ENCODE results near the gene RPS6KA5. TPM values are rescaled to one million over a fixed set of nuclear protein-coding genes. Genes with fewer than 3 reads are reported as not detected.

RPS6KA5 gene
- total and polyA plus RNA-seq, 8 donors, result 1.6 to 25.0 (median 8.5) TPM

GRCh38 chr14:90850487-90850886, 210.0 kb downstream of the RPS6KA5 start:
- 66 to 80% (median 77%) methylated on average over 3 of the region's 3 CpGs for WGBS, 5 donors
- Histone ChIP-seq H3K27me3 (no peaks in the 10 kb centered on the region), H3K9me3 (no peaks in the 10 kb centered on the region), H3K4me3 (no peak overlapping the region), H3K36me3 (peaks cover 0 to 7% (median 0%) of the 10 kb centered on the region in 4 donors), H3K4me1 (no peaks in the 10 kb centered on the region), H3K27ac (no peak overlapping the region)
- intact Hi-C loops (cut with DNase I; ENCODE audit: low total_unique reads), result no loop called here
- TF ChIP-seq POLR2AphosphoS5 (IDR thresholded peaks at IDR 0.05) (no peak), EP300 (IDR thresholded peaks at IDR 0.05) (no peak), CTCF (IDR thresholded peaks at IDR 0.05) (no peak), POLR2A (IDR thresholded peaks at IDR 0.05) (no peak)
- DNase-seq, result peak in 1 of 2 donors; percentile 63

DNA sequence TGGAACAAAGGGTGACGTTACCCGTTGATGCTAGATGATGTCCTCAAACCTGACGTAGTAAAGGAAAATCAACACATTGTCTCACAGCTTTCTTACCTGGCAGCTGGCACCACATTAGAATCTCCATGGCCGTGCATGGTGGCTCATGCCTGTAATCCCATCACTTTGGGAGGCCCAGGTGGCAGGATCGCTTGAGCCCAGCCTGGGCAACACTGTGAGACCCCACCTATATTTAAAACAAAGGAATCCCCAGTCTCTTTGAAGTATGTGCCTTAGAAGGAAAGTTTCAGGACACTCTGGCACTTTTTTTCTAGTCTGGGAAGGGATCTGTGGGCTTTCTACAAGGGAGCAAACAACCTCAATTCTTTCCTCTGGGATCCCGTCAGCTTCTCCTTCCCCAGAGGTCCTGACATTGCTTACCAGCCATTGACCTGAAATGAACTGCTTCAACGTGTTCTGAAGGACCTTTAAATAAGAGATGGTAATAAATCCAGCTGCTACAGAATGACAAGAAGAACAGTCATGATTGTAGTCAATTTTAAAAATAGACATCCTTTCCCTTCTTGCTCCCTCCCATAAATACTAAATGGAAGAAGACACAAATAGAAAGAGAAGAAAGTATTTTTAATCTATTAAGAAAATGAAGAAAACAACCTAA, 210.5 kb downstream of the RPS6KA5 start:
- Histone ChIP-seq H3K36me3 (peaks cover 0 to 7% (median 0%) of the 10 kb centered on the region in 4 donors), H3K9me3 (no peaks in the 10 kb centered on the region), H3K27me3 (no peaks in the 10 kb centered on the region), H3K4me1 (no peaks in the 10 kb centered on the region), H3K27ac (no peak overlapping the region), H3K4me3 (no peak overlapping the region)
- DNase-seq, result no peak
- intact Hi-C loops (cut with DNase I; ENCODE audit: low total_unique reads), result no loop called here
- WGBS, 5 donors, result 81 to 84% (median 83%) methylated on average over 6 to 7 of the region's 7 CpGs
- TF ChIP-seq POLR2AphosphoS5 (IDR thresholded peaks at IDR 0.05) (no peak), EP300 (IDR thresholded peaks at IDR 0.05) (no peak), CTCF (IDR thresholded peaks at IDR 0.05) (no peak), POLR2A (IDR thresholded peaks at IDR 0.05) (no peak)

DNA sequence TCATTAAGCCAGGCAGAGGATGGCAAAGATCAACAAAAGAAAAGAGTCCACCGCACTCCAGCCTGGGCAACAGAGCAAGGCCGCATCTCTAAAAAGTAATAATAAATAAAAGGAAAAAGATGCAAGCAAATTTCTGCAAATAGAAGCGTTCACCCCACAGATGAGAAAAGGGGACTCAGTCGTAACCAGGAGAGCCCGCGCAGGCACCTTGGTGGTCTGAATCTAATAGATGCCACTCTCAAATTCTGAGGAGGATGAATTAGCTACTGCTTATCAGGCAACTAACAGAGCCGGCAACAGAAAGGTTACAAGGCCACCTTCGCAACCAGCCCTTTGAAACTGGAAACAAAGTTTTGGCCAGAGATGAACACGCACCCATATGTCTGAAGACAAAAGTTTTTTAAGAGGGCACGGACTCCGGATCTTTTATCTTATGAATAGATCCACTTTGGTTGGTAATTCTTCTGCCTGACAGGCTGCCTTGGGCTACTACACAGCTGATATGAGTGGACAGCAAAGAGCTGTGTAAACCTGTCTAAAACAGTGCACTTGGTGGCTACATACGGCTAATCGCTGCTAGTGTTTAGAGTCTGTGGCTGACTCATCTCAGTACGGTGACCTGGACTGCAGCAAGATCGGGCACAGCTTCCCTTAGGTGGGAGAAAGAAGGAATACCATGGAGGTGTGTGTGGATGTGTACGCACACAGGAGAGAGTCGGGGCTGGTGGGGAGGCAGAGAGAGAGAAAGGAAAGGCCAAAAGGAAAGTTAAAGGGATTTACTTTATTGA, 211.3 kb downstream of the RPS6KA5 start:
- WGBS, 5 donors, result 79 to 88% (median 83%) methylated on average over 17 of the region's 17 CpGs
- no peak for DNase-seq
- no peaks in the 10 kb centered on the region for H3K27me3 ChIP-seq
- no peaks in the 10 kb centered on the region for H3K4me1 ChIP-seq
- TF ChIP-seq CTCF (IDR thresholded peaks at IDR 0.05) (no peak), POLR2AphosphoS5 (IDR thresholded peaks at IDR 0.05) (no peak), POLR2A (IDR thresholded peaks at IDR 0.05) (no peak), EP300 (IDR thresholded peaks at IDR 0.05) (no peak)
- no peaks in the 10 kb centered on the region for H3K9me3 ChIP-seq
- no peak overlapping the region for H3K4me3 ChIP-seq
- H3K27ac ChIP-seq, result no peak overlapping the region
- intact Hi-C loops (cut with DNase I; ENCODE audit: low total_unique reads), result no loop called here
- peaks cover 0 to 7% (median 0%) of the 10 kb centered on the region in 4 donors for H3K36me3 ChIP-seq

- 86 to 93% (median 87%) methylated on average over 4 of the region's 4 CpGs for WGBS, 5 donors
- intact Hi-C loops (cut with DNase I; ENCODE audit: low total_unique reads), result no loop called here
Measured at GRCh38 chr14:90846511-90846910, 213.9 kb downstream of the RPS6KA5 start.

More at GRCh38 chr14:90846511-90846910, 213.9 kb downstream of the RPS6KA5 start:
- TF ChIP-seq POLR2A (IDR thresholded peaks at IDR 0.05), result no peak
- TF ChIP-seq EP300 (IDR thresholded peaks at IDR 0.05), result no peak
- TF ChIP-seq CTCF (IDR thresholded peaks at IDR 0.05), result no peak
- no peak for TF ChIP-seq POLR2AphosphoS5 (IDR thresholded peaks at IDR 0.05)
- Histone ChIP-seq H3K4me3 (no peak overlapping the region), H3K9me3 (no peaks in the 10 kb centered on the region), H3K27ac (no peak overlapping the region), H3K4me1 (no peaks in the 10 kb centered on the region), H3K36me3 (peaks cover 0 to 7% (median 0%) of the 10 kb centered on the region in 4 donors), H3K27me3 (no peaks in the 10 kb centered on the region)
- no peak for DNase-seq

Measured in stomach (tissue), 9 donors.